GM12874 (cell line): ENCODE results near the gene COA7.

Experiments used
- TF ChIP-seq, protein P1 (sequence below): IDR thresholded peaks from 2 replicates; pipeline ENCODE4 v1.5.1; 2011; ENCODE audit warnings: low read depth, mild to moderate bottlenecking, control low read depth, low read length, moderate library complexity; ENCODE audit not compliant: insufficient read depth

Gene COA7

DNA sequence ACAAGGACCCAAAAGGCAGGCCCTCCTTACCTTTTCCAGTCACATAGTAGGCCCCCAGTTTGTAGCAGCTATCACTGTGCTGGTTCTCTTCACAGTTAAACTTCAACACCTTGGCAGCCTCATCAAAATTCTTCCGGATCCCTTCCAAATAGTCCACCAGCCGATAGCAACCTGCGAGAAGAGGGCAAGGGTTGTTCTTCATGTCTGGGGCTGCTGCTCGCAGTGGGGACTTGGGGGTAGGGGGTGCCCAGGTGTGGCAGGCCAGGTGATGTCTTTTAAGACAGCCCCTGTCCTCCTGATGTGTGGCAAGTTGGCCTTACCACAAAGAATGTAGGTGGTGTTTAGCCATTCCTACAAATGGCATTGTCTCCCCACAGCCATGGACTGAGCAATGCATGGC is 5.5 kb downstream of the COA7 start:
- TF ChIP-seq, protein P1, sequence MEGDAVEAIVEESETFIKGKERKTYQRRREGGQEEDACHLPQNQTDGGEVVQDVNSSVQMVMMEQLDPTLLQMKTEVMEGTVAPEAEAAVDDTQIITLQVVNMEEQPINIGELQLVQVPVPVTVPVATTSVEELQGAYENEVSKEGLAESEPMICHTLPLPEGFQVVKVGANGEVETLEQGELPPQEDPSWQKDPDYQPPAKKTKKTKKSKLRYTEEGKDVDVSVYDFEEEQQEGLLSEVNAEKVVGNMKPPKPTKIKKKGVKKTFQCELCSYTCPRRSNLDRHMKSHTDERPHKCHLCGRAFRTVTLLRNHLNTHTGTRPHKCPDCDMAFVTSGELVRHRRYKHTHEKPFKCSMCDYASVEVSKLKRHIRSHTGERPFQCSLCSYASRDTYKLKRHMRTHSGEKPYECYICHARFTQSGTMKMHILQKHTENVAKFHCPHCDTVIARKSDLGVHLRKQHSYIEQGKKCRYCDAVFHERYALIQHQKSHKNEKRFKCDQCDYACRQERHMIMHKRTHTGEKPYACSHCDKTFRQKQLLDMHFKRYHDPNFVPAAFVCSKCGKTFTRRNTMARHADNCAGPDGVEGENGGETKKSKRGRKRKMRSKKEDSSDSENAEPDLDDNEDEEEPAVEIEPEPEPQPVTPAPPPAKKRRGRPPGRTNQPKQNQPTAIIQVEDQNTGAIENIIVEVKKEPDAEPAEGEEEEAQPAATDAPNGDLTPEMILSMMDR: no peak

DNA sequence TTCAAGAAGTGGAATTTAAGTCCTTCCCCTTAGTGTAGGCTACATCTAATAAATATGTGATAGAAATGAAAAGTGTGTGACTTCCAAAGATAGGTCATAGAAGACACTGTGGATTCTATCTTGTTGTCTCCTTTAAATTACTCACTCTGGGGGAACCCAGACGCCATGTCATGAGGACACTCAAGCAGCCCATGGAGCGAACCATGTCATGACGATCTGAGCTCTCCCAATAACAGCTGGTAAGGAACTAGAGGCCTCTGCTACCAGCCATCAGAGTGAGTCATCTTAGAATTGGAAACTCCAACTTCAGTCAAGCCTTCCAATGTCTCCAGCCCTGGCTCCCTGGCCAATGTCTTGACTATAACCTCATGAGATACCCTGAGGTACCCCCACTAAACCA is 6.3 kb downstream of the COA7 start:
- TF ChIP-seq, protein P1: no peak

DNA sequence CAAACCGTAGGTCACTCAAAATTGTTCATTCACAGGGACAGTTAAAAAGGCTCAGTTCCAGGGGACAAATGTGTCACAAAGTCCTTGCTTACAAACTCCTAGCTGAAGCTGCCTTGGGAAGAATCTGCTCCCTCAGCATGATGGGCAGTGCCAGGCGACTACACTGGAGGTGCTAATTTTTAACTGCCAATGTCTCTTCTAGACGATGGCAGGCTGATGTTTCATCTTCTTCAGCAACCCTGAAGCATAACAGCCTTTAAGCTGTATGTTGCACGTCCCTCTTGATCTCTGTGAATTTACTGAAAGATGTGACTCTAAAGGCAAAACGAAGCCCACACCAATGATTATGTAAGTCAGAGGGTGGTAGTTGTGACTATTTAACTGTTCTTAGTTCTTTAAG is 11.3 kb downstream of the COA7 start:
- TF ChIP-seq, protein P1: no peak

DNA sequence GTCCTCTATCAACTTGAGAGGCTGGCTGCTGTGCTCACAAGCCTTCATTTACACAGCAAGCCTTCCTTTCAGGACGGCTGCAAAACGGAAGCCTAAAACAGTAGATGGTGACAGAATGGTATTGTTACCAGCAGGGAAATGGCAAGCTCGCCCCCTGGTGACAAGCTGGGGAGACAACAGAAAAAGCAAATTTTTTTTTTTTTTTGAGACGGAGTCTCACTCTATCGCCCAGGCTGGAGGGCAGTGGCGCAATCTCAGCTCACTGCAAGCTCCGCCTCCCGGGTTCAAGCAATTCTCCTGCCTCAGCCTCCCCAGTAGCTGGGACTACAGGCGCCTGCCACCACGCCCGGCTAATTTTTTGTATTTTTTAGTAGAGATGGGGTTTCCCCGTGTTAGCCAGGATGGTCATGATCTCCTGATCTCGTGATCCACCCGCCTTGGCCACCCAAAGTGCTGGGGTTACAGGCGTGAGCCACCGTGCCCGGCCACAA is 11.8 kb downstream of the COA7 start:
- TF ChIP-seq, protein P1: peak; percentile 67

DNA sequence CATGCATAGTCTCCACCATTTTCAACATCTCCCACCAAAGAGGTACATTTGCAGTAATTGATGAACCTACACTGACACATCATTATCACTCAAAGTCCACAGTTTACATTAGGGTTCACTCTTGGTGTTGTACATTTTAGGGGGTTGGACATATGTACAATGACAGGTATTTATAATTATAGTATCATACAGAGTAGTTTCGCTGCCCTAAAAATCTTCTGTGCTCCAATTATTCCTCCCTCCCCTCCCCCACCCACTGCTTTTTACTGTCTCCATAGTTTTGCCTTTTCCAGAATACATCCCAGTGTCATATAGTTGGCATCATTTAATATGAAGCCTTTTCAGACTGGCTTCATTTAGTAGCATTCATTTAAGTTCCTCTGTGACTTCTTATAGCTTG is 13.6 kb downstream of the COA7 start:
- TF ChIP-seq, protein P1: no peak

DNA sequence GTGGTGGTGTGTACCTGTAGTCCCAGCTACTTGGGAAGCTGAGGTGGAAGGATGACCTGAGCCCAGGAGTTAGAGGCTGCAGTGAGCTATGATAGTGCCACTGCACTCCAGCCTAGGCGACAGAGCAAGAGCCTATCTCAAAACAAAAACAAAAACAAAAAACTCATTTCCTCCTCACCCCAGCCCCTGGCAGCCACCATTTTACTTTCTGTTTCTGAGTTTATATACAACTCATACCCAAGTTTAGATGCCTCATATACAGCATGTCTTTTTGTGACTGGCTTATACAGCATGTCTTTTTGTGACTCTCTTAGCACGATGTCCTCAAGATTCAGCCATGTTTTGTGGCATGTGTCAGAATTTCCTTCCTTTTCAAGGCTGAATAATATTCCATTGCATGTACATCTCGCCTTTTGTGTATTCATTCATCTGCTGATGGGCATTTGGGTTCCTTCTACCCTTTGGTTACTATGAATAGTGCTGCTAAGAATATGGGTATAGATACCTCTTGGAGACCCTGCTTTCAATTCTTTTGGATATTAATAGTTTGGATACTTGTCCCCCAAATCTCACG is 14.7 kb downstream of the COA7 start:
- TF ChIP-seq, protein P1: no peak

DNA sequence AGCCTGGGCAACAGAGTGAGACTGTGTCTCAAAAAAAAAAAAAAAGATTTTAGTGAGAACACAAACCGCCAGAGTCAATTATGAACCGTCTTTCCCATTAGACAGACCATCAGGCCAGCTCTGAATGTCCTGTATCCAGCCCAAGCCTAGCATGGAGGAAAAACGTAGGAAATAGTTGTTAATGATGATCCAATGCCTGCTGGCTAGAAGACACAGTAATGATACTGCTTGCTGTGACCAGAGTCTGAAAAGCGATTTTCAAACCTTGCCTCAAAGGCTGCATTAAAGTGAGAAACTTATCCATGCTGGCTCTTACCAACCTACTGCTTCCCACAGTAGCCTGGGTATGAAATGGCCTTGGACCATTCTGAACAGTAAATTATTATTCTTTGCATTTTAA is 17.0 kb downstream of the COA7 start:
- TF ChIP-seq, protein P1: no peak

DNA sequence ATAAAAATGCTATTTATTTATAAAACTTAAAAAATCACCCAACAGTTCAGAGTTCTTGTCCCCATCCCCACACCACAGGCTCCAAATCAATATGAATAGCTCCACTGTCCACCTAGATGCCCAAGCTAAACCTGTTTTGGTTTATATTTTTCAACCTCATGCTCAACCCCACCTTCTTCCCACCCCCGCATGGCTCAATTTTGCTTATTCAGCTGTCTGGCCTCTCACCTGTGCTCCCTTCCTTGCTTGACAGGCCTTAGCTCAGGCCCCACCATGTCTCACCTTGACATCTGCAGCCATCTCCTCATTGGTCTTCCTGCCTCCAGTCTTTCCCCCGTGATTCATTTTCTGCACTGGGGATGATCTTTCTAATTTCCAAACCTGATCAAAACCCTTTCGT is 17.8 kb downstream of the COA7 start:
- TF ChIP-seq, protein P1: no peak
